Muscle layer of colon (tissue), 2 donors: ENCODE measurements around the gene ARID3C.
"Not testable (repeated sequence)": the region's sequence is repeated elsewhere in the genome, so short reads cannot be mapped to it uniquely, and the experiment has no call there.

Experiments
- H3K27ac ChIP-seq: one replicate; pipeline ENCODE4 v1.7.0; 2013; ENCODE audit warnings: low read depth, mild to moderate bottlenecking, low read length, moderate library complexity
- H3K27me3 ChIP-seq, 2 donors: one replicate each; pipeline ENCODE4 v1.7.0; 2013; ENCODE audit warnings: low read length in 2 of 2, mild to moderate bottlenecking in 2 of 2; ENCODE audit not compliant: insufficient read depth in 2 of 2, control insufficient read depth in 1 of 2
- H3K36me3 ChIP-seq: one replicate; pipeline ENCODE4 v1.7.0; 2013; ENCODE audit warnings: mild to moderate bottlenecking, low read length; ENCODE audit not compliant: insufficient read depth
- H3K4me1 ChIP-seq: one replicate; pipeline ENCODE4 v1.7.0; 2013; ENCODE audit warnings: mild to moderate bottlenecking, low read length; ENCODE audit not compliant: insufficient read depth
- H3K4me3 ChIP-seq, 2 donors: one replicate each; pipeline ENCODE4 v1.7.0; 2013; ENCODE audit warnings: low read length in 2 of 2, low read depth in 1 of 2, mild to moderate bottlenecking in 1 of 2, moderate library complexity in 1 of 2
- H3K9ac ChIP-seq: one replicate; pipeline ENCODE4 v1.7.0; 2013; ENCODE audit warnings: low read length
- H3K9me3 ChIP-seq: one replicate; pipeline ENCODE4 v1.7.0; 2013; ENCODE audit warnings: mild to moderate bottlenecking, low read length
- donor health status: abdominal sarcoma.
- donor health status: Adenocarcinoma of cecum.

The ARID3C gene

GRCh38 chr9:34650816-34651215 is 21.9 kb upstream of the ARID3C start:
- Histone ChIP-seq H3K9me3 (no peaks in the 10 kb centered on the region), H3K27ac (no peak overlapping the region), H3K27me3 (no peaks in the 10 kb centered on the region), H3K4me3 (no peak overlapping the region), H3K9ac (no peak overlapping the region), H3K36me3 (peaks cover 24% of the 10 kb centered on the region), H3K4me1 (peaks cover 76% of the 10 kb centered on the region)

DNA sequence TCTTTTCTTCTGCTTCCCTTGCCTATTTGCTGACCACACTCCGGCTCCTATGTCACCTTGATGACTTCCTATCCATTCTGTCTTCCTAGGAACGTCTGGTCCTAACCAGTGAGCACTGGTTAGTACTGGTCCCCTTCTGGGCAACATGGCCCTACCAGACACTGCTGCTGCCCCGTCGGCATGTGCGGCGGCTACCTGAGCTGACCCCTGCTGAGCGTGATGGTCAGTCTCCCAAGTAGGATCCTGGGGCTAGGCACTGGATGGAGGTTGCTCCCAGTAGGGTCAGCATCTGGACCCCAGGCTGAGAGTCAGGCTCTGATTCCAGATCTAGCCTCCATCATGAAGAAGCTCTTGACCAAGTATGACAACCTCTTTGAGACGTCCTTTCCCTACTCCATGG is 19.8 kb upstream of the ARID3C start:
- Histone ChIP-seq H3K9me3 (no peaks in the 10 kb centered on the region), H3K4me3 (no peak overlapping the region), H3K4me1 (peaks cover 57% of the 10 kb centered on the region), H3K27ac (no peak overlapping the region), H3K36me3 (peaks cover 24% of the 10 kb centered on the region), H3K9ac (no peak overlapping the region), H3K27me3 (no peaks in the 10 kb centered on the region)

DNA sequence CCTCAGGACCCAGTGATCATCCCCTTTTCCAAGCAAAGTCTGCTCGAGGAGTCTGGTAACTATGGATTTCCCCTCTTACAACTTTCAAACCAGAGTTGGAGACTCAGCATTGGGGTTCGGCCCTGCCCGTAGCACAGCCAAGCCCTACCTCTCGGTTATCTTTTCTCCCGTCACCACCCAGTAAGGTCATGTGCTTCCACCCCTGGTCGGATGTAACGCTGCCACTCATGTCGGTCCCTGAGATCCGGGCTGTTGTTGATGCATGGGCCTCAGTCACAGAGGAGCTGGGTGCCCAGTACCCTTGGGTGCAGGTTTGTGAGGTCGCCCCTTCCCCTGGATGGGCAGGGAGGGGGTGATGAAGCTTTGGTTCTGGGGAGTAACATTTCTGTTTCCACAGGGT is 18.8 kb upstream of the ARID3C start:
- Histone ChIP-seq H3K9me3 (no peaks in the 10 kb centered on the region), H3K4me3 (peak overlapping the region; percentile 55 to 88), H3K36me3 (peaks cover 24% of the 10 kb centered on the region), H3K27ac (peak overlapping the region; percentile 88), H3K9ac (peak overlapping the region; percentile 84), H3K27me3 (no peaks in the 10 kb centered on the region), H3K4me1 (peaks cover 47% of the 10 kb centered on the region)

GRCh38 chr9:34647084-34647403 is 18.2 kb upstream of the ARID3C start:
- peaks cover 24% of the 10 kb centered on the region for H3K36me3 ChIP-seq
- peaks cover 41% of the 10 kb centered on the region for H3K4me1 ChIP-seq
- peak overlapping the region; percentile 55 to 88 for H3K4me3 ChIP-seq
- no peaks in the 10 kb centered on the region for H3K27me3 ChIP-seq
- peak overlapping the region; percentile 84 for H3K9ac ChIP-seq
- no peaks in the 10 kb centered on the region for H3K9me3 ChIP-seq
- peak overlapping the region; percentile 88 for H3K27ac ChIP-seq

DNA sequence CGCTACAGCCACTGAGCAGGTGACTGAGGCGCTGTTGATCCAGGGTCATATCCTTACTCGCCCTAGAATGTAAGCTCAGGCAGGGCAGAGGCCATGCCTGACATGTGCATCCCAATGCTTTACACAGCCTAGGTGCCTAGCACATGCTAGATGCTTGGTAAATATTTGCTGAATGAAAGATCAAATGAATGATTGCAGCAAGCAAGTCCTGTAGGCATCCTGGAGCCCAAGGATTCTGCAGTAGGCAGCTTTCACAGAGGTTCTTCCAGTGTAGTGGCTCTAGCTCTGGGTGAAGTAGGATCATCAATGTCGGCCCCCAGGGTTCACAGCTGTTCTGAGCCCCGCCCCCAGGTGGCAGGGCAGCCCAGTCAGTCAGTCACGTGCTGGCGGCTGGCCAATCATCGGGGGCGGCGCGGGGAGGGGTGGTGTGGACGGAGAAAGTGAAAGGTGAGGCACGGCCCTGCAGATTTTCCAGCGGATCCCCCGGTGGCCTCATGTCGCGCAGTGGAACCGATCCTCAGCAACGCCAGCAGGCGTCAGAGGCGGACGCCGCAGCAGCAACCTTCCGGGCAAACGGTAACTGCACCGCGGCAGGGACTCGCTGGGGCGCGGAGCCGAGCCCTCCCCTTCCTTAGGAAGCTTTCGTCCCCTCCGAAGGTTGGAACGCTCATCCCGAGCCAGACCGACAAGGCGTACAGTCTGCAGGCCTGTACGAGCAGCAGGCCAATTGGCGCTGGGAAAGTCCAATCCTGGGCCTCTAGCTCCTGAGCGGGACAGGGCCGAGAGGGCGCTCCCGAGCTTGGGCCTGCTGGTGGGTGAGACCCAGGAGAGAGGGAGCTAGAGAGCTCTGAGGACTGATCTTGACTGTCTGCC is 17.6 kb upstream of the ARID3C start, which contains the start of gene GALT:
TSS of gene GALT (plus strand) at position 465 of the 873 bp plus-strand sequence. CDS start at position 495, 30 bp downstream.
- Histone ChIP-seq H3K4me1 (peaks cover 35% of the 10 kb centered on the region), H3K9me3 (no peaks in the 10 kb centered on the region), H3K4me3 (peak within 1 kb of the TSS; percentile 55 to 88), H3K27me3 (no peaks in the 10 kb centered on the region), H3K27ac (peak within 1 kb of the TSS; percentile 88), H3K9ac (peak within 1 kb of the TSS; percentile 84), H3K36me3 (peaks cover 24% of the 10 kb centered on the region)

GRCh38 chr9:34644766-34645314 is 16.0 kb upstream of the ARID3C start:
- no peak overlapping the region for H3K9ac ChIP-seq
- H3K36me3 ChIP-seq, result peaks cover 17% of the 10 kb centered on the region
- no peak overlapping the region for H3K4me3 ChIP-seq
- H3K4me1 ChIP-seq, result peaks cover 26% of the 10 kb centered on the region
- no peaks in the 10 kb centered on the region for H3K9me3 ChIP-seq
- H3K27ac ChIP-seq, result no peak overlapping the region
- no peaks in the 10 kb centered on the region for H3K27me3 ChIP-seq

- H3K27ac ChIP-seq, result no peak overlapping the region
- no peaks in the 10 kb centered on the region for H3K27me3 ChIP-seq
- no peak overlapping the region for H3K4me3 ChIP-seq
- H3K9me3 ChIP-seq, result no peaks in the 10 kb centered on the region
- H3K36me3 ChIP-seq, result no peaks in the 10 kb centered on the region
- H3K4me1 ChIP-seq, result peaks cover 22% of the 10 kb centered on the region
- H3K9ac ChIP-seq, result no peak overlapping the region
Measured at GRCh38 chr9:34642679-34643078, 13.8 kb upstream of the ARID3C start.

- H3K27me3 ChIP-seq, H3K36me3 ChIP-seq, H3K9ac ChIP-seq, H3K4me3 ChIP-seq, H3K9me3 ChIP-seq, H3K27ac ChIP-seq: not testable (repeated sequence)
- peaks cover 24% of the 10 kb centered on the region for H3K4me1 ChIP-seq
Measured at GRCh38 chr9:34639322-34639721, 10.5 kb upstream of the ARID3C start.

DNA sequence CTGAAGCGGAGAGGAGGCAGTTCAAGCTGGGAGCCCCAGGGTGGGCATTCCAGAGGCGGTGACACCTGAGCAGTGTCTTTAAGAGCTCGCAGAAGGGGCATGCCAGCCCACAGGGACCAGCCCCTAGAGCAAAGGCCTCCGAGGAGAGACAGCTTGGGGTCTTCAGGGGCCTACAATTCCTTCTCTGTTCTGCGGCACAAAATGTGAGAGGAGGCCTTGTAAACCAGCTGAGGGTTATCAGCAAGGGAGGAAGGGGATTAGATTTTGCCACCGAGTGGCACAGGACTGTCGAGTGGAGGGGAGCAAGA is 9.2 kb upstream of the ARID3C start:
- H3K4me3 ChIP-seq, result peak overlapping the region; percentile 76 to 80
- no peaks in the 10 kb centered on the region for H3K9me3 ChIP-seq
- H3K27me3 ChIP-seq, result no peaks in the 10 kb centered on the region
- peak overlapping the region; percentile 93 for H3K27ac ChIP-seq
- peaks cover 6% of the 10 kb centered on the region for H3K36me3 ChIP-seq
- peaks cover 31% of the 10 kb centered on the region for H3K4me1 ChIP-seq
- peak overlapping the region; percentile 88 for H3K9ac ChIP-seq

GRCh38 chr9:34637356-34638137 is 8.7 kb upstream of the ARID3C start, which contains the start of gene SIGMAR1:
TSS of gene SIGMAR1 (minus strand) at chr9:34637787. CDS start at chr9:34637697, 90 bp downstream.
- H3K9ac ChIP-seq, result peak within 1 kb of the TSS; percentile 88
- peaks cover 31% of the 10 kb centered on the region for H3K4me1 ChIP-seq
- H3K9me3 ChIP-seq, result no peaks in the 10 kb centered on the region
- peaks cover 6% of the 10 kb centered on the region for H3K36me3 ChIP-seq
- H3K4me3 ChIP-seq, result peak within 1 kb of the TSS; percentile 76 to 80
- no peaks in the 10 kb centered on the region for H3K27me3 ChIP-seq
- peak within 1 kb of the TSS; percentile 93 for H3K27ac ChIP-seq

DNA sequence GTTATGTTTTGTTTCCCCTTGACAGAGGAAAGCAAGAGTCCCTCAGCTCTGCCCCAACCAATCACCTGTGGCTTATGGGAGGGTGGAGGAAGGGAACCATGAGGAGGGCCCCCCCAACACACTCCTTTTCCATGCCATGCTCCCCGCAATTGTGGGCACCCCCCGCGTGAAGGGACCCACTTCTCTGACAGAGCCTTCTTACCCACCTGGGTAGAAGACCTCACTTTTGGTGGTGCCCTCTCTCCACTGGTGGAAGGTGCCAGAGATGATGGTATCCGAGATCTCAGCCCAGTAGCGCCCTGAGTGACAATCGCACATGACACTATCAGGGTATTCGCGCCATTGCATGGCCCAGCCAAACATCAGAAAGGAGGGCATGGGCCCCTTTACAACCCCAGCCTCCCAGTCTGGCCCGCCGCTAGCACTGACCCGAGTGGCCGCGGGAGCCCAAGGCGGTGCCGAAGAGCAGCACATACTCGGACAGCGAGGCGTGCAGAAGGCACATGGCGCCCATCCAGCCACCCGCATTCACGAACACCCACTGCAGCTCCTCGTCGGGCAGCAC is 8.0 kb upstream of the ARID3C start:
- H3K36me3 ChIP-seq, result peaks cover 6% of the 10 kb centered on the region
- H3K27me3 ChIP-seq, result no peaks in the 10 kb centered on the region
- peak overlapping the region; percentile 93 for H3K27ac ChIP-seq
- H3K9ac ChIP-seq, result peak overlapping the region; percentile 41
- peaks cover 31% of the 10 kb centered on the region for H3K4me1 ChIP-seq
- H3K4me3 ChIP-seq, result peak overlapping the region; percentile 76 to 80
- no peaks in the 10 kb centered on the region for H3K9me3 ChIP-seq
